Gastroesophageal sphincter (tissue), 3 donors: Measurements from ENCODE around the gene LMOD1.

Experiments
- EP300 ChIP-seq: sonication (generic); formaldehyde crosslinking; IDR thresholded peaks from one replicate; pipeline ENCODE4 v1.6.1; 2017; ENCODE audit warnings: antibody characterized with exemption, mild to moderate bottlenecking
- POLR2A ChIP-seq, 2 donors: fragments of 450-650 bp; IDR thresholded peaks; one replicate each; pipeline ENCODE4 v1.6.1; 2017; ENCODE audit warnings: antibody characterized with exemption in 2 of 2, mild to moderate bottlenecking in 2 of 2, moderate library complexity in 1 of 2
- POLR2AphosphoS5 ChIP-seq: sonication (generic); formaldehyde crosslinking; IDR thresholded peaks from one replicate; pipeline ENCODE4 v1.6.1; 2017; ENCODE audit warnings: antibody characterized with exemption
- TF ChIP-seq, protein P1 (sequence below), 4 experiments: fragments of 200-600 bp in 2 of 4; fragments of 450-650 bp in 2 of 4; sonication (generic) in 1 of 4; IDR thresholded peaks; one replicate each; pipeline ENCODE4 v1.5.1; 2017 to 2019; ENCODE audit warnings: antibody characterized with exemption in 4 of 4, mild to moderate bottlenecking in 2 of 4, moderate library complexity in 2 of 4

DNA sequence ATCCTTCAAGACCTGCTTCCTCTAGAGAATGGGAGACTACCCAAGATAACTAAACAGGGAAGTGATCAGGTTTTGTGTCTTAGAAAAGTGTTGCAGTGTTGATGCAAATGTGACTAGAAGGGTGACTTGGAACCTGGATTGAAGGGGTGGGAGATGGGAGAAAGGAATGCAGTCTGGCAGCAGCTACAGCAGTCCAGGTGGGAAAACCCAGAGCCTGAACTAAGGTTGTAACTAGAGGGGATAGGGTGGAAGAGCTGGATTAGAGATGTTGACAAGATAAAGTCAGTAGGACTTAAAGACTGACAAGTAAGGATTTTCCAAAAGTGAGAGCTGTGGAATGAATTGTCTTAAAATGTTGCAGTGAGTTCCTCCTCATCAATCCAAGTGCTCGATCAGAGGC, 64.7 kb downstream of the LMOD1 start:
- TF ChIP-seq, protein P1, sequence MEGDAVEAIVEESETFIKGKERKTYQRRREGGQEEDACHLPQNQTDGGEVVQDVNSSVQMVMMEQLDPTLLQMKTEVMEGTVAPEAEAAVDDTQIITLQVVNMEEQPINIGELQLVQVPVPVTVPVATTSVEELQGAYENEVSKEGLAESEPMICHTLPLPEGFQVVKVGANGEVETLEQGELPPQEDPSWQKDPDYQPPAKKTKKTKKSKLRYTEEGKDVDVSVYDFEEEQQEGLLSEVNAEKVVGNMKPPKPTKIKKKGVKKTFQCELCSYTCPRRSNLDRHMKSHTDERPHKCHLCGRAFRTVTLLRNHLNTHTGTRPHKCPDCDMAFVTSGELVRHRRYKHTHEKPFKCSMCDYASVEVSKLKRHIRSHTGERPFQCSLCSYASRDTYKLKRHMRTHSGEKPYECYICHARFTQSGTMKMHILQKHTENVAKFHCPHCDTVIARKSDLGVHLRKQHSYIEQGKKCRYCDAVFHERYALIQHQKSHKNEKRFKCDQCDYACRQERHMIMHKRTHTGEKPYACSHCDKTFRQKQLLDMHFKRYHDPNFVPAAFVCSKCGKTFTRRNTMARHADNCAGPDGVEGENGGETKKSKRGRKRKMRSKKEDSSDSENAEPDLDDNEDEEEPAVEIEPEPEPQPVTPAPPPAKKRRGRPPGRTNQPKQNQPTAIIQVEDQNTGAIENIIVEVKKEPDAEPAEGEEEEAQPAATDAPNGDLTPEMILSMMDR (IDR thresholded peaks at IDR 0.05) = no peak
- TF ChIP-seq POLR2A (IDR thresholded peaks at IDR 0.05) = no peak
- TF ChIP-seq EP300 = no peak
- TF ChIP-seq POLR2AphosphoS5 = no peak
